Measurements from ENCODE around the gene B4GALNT4. TPM values are rescaled to one million over a fixed set of nuclear protein-coding genes. Genes with fewer than 3 reads are reported as not detected.
"Not testable (repeated sequence)": the region's sequence is repeated elsewhere in the genome, so short reads cannot be mapped to it uniquely, and the experiment has no call there.

B4GALNT4 gene
- polyA plus RNA-seq, 6 donors from 2014 or later = not detected

DNA sequence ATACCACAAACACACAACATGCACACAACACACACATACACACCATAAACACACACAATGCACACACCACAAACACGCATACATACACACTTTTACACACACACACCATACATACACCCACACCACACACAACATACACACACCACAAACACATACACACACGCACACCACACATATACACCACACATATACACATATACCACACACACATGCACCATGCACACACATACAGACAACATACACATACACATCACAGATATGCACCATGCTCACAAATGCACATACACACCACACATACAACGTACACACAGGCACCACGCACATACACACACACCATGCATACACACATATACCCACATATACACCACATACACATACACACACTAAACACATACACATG lies 11.7 kb upstream of the B4GALNT4 start:
- peaks cover 0 to 13% (median 7%) of the 10 kb centered on the region in 3 donors for H3K27me3 Mint-ChIP-seq
- no peak overlapping the region for H3K27ac Mint-ChIP-seq
- H3K36me3 Mint-ChIP-seq = no peaks in the 10 kb centered on the region
- no peak overlapping the region for H3K4me3 Mint-ChIP-seq
- no peak for DNase-seq
- H3K4me1 Mint-ChIP-seq = peaks cover 9 to 26% (median 17%) of the 10 kb centered on the region in 3 donors
- H3K9me3 Mint-ChIP-seq = peaks cover 0 to 6% (median 5%) of the 10 kb centered on the region in 7 donors
- ATAC-seq (ENCODE audit: low read depth in 2 of 2) = no peak

DNA sequence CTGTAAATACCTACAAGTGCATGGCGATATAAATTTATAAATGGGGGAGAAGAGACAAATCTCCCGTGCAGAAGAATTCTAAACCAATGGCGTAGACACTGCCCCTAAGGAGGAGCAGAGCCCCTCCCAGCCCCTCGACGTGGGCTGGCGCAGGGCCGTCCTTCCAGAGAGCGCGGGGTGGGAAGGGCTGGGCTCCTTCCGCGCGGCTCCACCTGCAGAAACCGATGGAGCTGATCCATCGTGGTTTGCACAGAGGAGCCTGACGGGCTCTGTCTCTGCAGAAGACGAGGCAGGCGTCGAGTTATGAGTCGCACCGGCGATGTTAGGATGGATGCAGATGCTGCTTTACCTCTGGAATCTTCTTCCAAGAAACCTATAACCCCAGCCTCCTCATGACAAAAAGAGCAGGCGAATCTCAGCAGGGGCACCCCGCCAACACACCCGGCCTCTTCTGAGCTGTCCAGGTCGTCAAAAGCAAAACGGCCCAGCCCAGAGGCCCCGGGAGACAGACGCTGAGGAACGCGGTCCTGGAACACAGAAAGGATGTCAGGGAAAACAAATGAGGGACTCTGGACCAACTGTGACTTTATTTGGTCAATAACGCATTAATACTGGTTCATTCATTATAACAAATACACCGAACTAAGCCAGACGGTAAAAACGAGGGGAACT lies 11.0 kb upstream of the B4GALNT4 start:
- Mint-ChIP-seq H3K27ac (no peak overlapping the region), H3K4me3 (no peak overlapping the region)

DNA sequence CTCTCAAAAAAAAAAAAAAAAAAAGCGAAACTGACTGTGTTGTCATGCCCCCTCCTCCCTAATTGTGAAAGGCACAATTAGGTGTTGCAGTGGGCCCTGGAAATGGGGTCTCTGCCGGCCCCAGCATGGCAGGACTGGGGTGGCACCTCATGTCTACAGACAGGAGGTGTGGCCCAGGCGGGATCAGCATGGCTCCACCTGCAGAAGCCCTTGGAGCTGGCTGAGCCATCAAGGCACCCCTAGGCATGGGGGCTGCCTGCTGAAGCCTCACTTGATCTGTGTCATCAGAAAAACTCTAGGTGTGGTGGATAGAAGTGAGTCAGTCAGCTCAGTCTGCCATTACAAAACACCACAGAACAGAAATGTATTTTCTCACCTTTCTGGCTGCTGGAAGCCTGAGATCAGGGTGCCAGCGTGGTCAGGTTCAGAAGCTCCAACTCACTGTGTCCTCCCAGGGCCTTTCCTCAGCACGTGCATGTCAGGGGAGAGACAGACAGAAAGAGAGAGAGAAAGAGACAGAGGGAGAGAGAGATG lies 10.1 kb upstream of the B4GALNT4 start:
- Mint-ChIP-seq H3K27me3 (peaks cover 0 to 13% (median 7%) of the 10 kb centered on the region in 3 donors), H3K36me3 (no peaks in the 10 kb centered on the region), H3K27ac (peak overlapping the region in 2 of 6 donors; percentile 2 to 69), H3K9me3 (peaks cover 0 to 6% (median 5%) of the 10 kb centered on the region in 7 donors), H3K4me1 (peaks cover 4 to 13% (median 7%) of the 10 kb centered on the region in 3 donors), H3K4me3 (no peak overlapping the region)
- DNase-seq (no peak), ATAC-seq (ENCODE audit: low read depth in 2 of 2) (no peak)

More for the DNA sequence above, 11.0 kb upstream of the B4GALNT4 start:
- DNase-seq = no peak
- Mint-ChIP-seq H3K36me3 (no peaks in the 10 kb centered on the region), H3K9me3 (peaks cover 0 to 6% (median 5%) of the 10 kb centered on the region in 7 donors), H3K4me1 (peaks cover 9 to 23% (median 17%) of the 10 kb centered on the region in 3 donors), H3K27me3 (peaks cover 0 to 13% (median 7%) of the 10 kb centered on the region in 3 donors)
- no peak for ATAC-seq (ENCODE audit: low read depth in 2 of 2)

DNA sequence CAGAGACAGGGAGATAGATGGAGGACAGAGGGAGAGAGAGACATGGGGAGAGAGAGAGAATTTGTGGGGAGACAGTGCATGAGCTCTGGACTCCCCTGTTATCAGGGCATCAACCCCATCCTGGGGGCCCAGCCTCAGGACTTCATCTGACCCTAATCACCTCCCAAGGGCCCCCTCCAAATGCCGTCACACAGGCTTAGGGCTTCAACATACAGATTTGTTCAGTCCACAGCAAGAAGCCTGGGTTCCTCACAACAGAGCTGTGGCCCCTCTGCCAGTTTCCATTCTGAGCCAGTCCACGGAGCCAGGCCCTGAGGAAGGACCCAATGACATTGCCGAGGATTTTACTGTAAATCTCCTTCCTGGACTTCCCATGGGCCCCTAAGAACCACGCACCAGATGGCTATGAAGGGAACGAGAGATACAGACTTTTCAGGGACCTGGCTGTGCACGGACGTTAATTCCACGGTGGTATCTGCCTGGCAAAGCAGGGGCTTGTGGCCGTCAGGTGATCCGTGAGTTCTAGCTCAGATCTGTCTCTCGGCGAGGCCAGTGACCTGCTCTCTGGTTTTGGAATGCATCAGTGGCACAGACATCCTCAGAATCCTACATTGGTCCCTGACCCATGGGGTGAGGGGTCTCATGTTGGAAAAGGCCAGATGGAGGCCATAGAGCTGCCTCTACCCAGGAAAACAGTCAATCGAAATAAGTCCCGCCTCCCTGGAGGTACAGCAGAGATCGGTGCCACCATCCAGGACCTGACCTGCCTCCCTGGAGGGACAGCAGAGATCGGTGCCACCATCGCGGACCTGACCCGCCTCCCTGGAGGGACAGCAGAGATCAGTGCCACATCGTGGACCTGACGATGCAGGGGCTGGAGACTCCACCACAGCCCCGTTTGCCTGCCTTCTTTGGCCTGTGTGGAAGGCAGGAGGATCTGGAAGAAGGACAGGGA lies 8.7 kb upstream of the B4GALNT4 start:
- H3K27me3 Mint-ChIP-seq = peaks cover 6 to 22% (median 14%) of the 10 kb centered on the region in 3 donors
- H3K9me3 Mint-ChIP-seq = peaks cover 0 to 6% (median 5%) of the 10 kb centered on the region in 7 donors
- ATAC-seq (ENCODE audit: low read depth in 2 of 2) = no peak
- peak overlapping the region in 1 of 6 donors; percentile 83 for H3K27ac Mint-ChIP-seq
- H3K36me3 Mint-ChIP-seq = no peaks in the 10 kb centered on the region
- H3K4me1 Mint-ChIP-seq = peaks cover 0 to 5% (median 3%) of the 10 kb centered on the region in 3 donors
- peak overlapping the region in 1 of 8 donors; percentile 56 for H3K4me3 Mint-ChIP-seq
- no peak for DNase-seq

DNA sequence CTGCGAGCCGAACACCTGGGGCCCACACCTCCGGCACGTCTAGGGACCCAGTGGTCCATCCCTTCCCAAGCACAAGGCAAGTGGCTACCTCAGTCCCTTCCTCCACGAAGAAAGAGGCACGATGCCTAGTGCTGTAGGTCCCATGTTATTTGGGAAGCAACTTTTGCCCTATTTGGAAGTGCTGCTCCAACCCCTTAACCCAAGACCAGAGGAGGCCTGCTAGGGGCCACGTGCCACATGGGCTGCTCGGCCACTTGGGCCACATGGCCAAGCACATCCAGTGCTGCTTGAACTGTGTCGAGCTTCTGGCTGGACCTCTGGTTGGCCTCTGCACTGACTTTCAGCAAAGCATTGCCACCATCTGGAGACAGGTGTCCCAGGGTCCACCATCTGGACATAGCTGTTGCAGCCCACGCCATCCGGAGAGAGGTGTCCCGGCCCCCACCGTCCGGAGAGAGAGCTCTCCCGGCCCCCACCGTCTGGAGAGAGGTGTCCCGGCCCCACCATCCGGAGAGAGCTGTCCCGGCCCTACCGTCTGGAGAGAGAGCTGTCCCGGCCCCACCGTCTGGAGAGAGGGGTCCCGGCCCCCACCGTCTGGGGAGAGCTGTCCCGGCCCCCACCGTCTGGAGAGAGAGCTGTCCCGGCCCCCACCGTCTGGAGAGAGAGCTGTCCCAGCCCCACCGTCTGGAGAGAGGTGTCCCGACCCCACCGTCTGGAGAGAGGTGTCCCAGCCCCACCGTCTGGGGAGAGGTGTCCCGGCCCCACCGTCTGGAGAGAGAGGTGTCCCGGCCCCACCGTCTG lies 6.5 kb upstream of the B4GALNT4 start:
- no peak for DNase-seq
- H3K27ac Mint-ChIP-seq = no peak overlapping the region
- no peaks in the 10 kb centered on the region for H3K36me3 Mint-ChIP-seq
- H3K4me3 Mint-ChIP-seq = no peak overlapping the region
- H3K4me1 Mint-ChIP-seq = peaks cover 3 to 5% (median 5%) of the 10 kb centered on the region in 3 donors
- ATAC-seq (ENCODE audit: low read depth in 2 of 2) = no peak
- H3K9me3 Mint-ChIP-seq = peaks cover 0 to 6% (median 5%) of the 10 kb centered on the region in 7 donors
- H3K27me3 Mint-ChIP-seq = peaks cover 22 to 45% (median 35%) of the 10 kb centered on the region in 3 donors

DNA sequence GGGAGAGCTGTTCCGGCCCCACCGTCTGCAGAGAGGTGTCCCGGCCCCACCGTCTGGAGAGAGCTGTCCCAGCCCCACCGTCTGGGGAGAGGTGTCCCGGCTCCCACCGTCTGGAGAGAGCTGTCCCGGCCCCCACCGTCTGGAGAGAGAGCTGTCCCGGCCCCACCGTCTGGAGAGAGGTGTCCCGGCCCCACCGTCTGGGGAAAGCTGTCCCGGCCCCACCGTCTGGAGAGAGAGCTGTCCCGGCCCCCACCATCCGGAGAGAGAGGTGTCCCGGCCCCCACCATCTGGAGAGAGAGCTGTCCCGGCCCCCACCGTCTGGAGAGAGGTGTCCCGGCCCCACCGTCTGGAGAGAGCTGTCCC lies 5.9 kb upstream of the B4GALNT4 start:
- H3K27me3 Mint-ChIP-seq = peaks cover 25 to 50% (median 41%) of the 10 kb centered on the region in 3 donors
- H3K9me3 Mint-ChIP-seq; H3K36me3 Mint-ChIP-seq; H3K4me3 Mint-ChIP-seq; H3K27ac Mint-ChIP-seq; DNase-seq; ATAC-seq (ENCODE audit: low read depth in 2 of 2); H3K4me1 Mint-ChIP-seq: not testable (repeated sequence)

DNA sequence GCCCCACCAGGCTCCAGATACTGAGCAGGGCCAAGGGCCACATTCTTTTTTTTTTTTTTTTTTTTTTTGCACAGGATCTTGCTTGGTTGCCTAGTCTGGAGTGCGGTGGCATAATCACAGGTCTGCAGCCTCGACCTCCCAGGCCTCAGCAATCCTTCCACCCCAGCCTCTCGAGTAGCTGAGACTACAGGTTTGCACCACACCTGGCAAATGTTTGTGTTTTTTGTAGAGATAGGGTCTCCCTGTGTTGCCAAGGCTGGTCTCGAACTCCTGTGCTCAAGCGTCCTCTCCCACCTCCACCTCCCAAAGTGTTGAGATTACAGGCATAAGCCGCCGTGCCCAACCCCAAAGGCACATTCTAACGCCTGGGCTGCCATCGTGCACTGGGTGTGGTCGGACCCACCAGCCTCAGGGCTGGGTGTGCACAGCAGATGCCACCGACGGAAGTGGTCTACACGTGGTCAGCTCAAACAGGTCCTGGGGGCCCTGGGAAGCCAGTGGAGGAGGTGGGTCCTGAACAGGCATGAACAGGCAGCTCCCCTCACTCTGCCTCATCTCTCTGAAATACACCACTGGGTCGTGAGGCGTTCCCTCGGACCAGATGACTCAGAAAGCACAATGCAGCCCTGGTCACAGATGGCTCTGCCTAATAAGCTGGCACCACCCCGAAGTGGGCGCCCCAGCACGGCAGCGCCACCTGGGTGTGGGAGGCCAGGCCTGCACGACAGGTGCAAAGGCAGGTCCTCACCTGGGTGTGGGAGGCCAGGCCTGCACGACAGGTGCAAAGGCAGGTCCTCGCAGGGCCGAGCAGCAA lies 5.1 kb upstream of the B4GALNT4 start:
- Mint-ChIP-seq H3K27ac (peak overlapping the region in 1 of 6 donors; percentile 33), H3K4me1 (peaks cover 5 to 12% (median 8%) of the 10 kb centered on the region in 3 donors), H3K27me3 (peaks cover 25 to 54% (median 46%) of the 10 kb centered on the region in 3 donors), H3K9me3 (peaks cover 0 to 7% (median 5%) of the 10 kb centered on the region in 7 donors), H3K4me3 (no peak overlapping the region), H3K36me3 (peaks cover 0 to 7% of the 10 kb centered on the region in 2 donors)
- ATAC-seq (ENCODE audit: low read depth in 2 of 2) = peak; percentile 86 to 88
- DNase-seq = peak; percentile 45

DNA sequence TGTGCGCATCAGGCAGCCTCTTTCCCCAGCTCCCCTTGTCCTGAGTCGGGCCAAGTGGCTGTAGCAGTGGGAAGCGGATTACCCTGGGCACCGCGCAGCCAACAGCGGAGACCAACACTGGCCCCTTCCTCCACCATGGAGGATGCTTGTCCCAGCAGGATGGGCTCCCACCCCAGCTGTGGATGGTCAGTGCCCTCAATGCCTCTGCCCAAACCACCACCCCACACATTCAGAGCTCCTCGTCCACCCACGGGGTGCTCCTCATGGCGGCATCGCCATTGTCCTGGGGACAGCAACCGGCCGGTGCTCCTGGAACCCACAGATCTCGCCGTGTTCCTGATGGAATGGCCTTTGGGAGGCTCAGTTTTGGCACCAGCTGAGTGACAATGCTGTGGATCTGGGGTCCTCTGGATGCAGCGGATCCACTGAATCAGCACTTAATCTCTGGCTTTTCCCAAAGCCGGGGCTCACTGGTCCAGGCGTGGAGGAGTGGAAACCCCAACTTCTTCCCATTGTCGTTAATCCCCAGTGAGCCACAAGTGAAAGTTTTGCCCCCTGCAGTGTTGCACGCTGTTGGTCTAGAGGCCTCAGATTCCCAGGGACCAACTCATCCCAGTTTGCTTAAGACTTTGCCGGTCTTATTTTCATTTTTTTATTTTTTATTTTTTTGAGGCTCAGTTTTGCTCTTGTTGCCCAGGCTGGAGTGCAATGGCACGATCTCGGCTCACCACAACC lies 4.1 kb upstream of the B4GALNT4 start:
- Mint-ChIP-seq H3K9me3 (peaks cover 0 to 7% (median 6%) of the 10 kb centered on the region in 7 donors), H3K27me3 (peaks cover 25 to 46% (median 39%) of the 10 kb centered on the region in 3 donors), H3K4me1 (peaks cover 5 to 12% (median 8%) of the 10 kb centered on the region in 3 donors), H3K36me3 (peaks cover 0 to 7% of the 10 kb centered on the region in 2 donors), H3K27ac (no peak overlapping the region), H3K4me3 (no peak overlapping the region)
- ATAC-seq (ENCODE audit: low read depth in 2 of 2) (no peak), DNase-seq (no peak)

DNA sequence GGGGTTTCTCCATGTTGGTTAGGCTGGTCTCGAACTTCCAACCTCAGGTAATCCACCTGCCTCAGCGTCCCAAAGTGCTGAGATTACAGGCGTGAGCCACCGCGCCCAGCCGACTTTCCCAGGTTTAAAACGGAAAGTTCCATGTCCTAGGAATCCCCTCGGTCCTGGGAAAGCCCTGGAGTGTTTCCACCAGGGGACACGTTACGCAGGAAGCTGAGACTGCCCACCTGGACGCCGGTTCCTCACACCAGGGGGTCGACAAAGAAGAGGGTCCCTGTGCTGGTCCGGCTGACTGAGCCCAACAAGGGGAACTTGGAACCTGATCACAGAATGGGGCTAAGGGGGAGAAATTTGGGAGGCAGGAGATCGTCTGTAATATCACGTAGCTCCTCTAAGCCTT lies 3.5 kb upstream of the B4GALNT4 start:
- H3K36me3 Mint-ChIP-seq = peaks cover 0 to 7% of the 10 kb centered on the region in 2 donors
- no peak overlapping the region for H3K4me3 Mint-ChIP-seq
- peaks cover 0 to 7% (median 6%) of the 10 kb centered on the region in 7 donors for H3K9me3 Mint-ChIP-seq
- no peak overlapping the region for H3K27ac Mint-ChIP-seq
- no peak for DNase-seq
- no peak for ATAC-seq (ENCODE audit: low read depth in 2 of 2)
- peaks cover 25 to 50% (median 44%) of the 10 kb centered on the region in 3 donors for H3K27me3 Mint-ChIP-seq
- peaks cover 5 to 12% (median 12%) of the 10 kb centered on the region in 3 donors for H3K4me1 Mint-ChIP-seq

DNA sequence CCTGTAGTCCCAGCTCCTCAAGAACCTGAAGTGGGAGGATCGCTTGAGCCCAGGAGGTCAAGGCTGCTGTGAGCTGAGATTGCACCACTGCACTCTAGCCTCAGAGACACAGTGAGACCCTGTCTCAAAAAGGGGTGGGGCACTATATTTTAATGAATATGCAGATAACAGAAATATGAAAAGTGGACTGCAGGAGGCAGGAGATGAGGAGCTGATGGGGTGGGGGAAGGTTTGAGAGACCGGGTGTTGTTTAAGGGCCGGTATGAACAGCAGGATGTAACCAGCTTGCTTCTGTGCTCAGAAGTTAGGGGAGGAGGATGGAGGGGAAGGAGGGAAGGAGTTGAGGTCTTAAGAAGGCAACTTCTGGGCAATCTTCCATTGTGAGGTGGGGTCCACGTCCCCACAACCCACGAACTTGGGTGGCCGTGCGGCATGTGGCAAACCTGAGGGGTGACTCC lies 1.3 kb upstream of the B4GALNT4 start:
- DNase-seq (no peak), ATAC-seq (ENCODE audit: low read depth in 2 of 2) (no peak)
- peaks cover 5 to 12% (median 12%) of the 10 kb centered on the region in 3 donors for H3K4me1 Mint-ChIP-seq
- H3K27me3 Mint-ChIP-seq = peaks cover 29 to 66% (median 57%) of the 10 kb centered on the region in 3 donors
- peaks cover 0 to 4% (median 0%) of the 10 kb centered on the region in 7 donors for H3K9me3 Mint-ChIP-seq
- H3K36me3 Mint-ChIP-seq = peaks cover 0 to 7% of the 10 kb centered on the region in 2 donors
- peak overlapping the region in 2 of 6 donors; percentile 42 to 73 for H3K27ac Mint-ChIP-seq
- peak overlapping the region in 7 of 8 donors; percentile 16 to 92 (median 75) for H3K4me3 Mint-ChIP-seq

All from naive B cell (primary cell).